GM06990 (cell line): ENCODE measurements around the gene PFKL.

Experiments
- DNase-seq: peaks from one replicate; pipeline ENCODE4 v3.0.0-alpha.2; 2011; ENCODE audit not compliant: insufficient read length; ENCODE audit errors: extremely low read depth
- H3K27me3 ChIP-seq: replicated peaks from 2 replicates; pipeline ENCODE4 v1.6.0; 2011; ENCODE audit warnings: low read length; ENCODE audit not compliant: control insufficient read depth, insufficient read depth
- H3K36me3 ChIP-seq: 2 replicates; pipeline ENCODE4 v1.5.1; 2011; ENCODE audit warnings: low read length; ENCODE audit not compliant: control insufficient read depth, insufficient read depth
- H3K4me3 ChIP-seq: replicated peaks from 2 replicates; pipeline ENCODE4 v1.5.1; 2011; ENCODE audit warnings: low read depth, mild to moderate bottlenecking, control low read depth, low read length
- CTCF ChIP-seq: IDR thresholded peaks from 2 replicates; pipeline ENCODE4 v1.5.1; 2011; ENCODE audit warnings: low read length, control low read depth, mild to moderate bottlenecking, inconsistent platforms; ENCODE audit not compliant: insufficient read depth, poor library complexity, severe bottlenecking

The PFKL gene

GRCh38 chr21:44375281-44375651 lies 75.4 kb downstream of the PFKL start:
- no peak for TF ChIP-seq CTCF
- no peaks in the 10 kb centered on the region; the same call in 1 of the 2 replicates for H3K36me3 ChIP-seq
- no peak overlapping the region for H3K4me3 ChIP-seq
- H3K27me3 ChIP-seq, result no peaks in the 10 kb centered on the region
- DNase-seq, result no peak

GRCh38 chr21:44375761-44376241 lies 75.9 kb downstream of the PFKL start:
- H3K27me3 ChIP-seq, result no peaks in the 10 kb centered on the region
- no peak overlapping the region for H3K4me3 ChIP-seq
- H3K36me3 ChIP-seq, result no peaks in the 10 kb centered on the region; the same call in 1 of the 2 replicates
- TF ChIP-seq CTCF, result no peak
- DNase-seq, result no peak

GRCh38 chr21:44376606-44377005 lies 76.8 kb downstream of the PFKL start:
- Histone ChIP-seq H3K27me3 (no peaks in the 10 kb centered on the region), H3K36me3 (no peaks in the 10 kb centered on the region; the same call in 1 of the 2 replicates), H3K4me3 (no peak overlapping the region)
- TF ChIP-seq CTCF, result no peak
- DNase-seq, result no peak
